GM21576 (cell line): ENCODE results near the gene SEMA4C.

ENCODE experiments used
- ATAC-seq: cut with Tn5 transposase; IDR thresholded peaks from one replicate; pipeline ENCODE4 v1.9.1; 2021; ENCODE audit warnings: mild to moderate bottlenecking, moderate library complexity; ENCODE audit not compliant: unreplicated experiment

The SEMA4C gene

DNA sequence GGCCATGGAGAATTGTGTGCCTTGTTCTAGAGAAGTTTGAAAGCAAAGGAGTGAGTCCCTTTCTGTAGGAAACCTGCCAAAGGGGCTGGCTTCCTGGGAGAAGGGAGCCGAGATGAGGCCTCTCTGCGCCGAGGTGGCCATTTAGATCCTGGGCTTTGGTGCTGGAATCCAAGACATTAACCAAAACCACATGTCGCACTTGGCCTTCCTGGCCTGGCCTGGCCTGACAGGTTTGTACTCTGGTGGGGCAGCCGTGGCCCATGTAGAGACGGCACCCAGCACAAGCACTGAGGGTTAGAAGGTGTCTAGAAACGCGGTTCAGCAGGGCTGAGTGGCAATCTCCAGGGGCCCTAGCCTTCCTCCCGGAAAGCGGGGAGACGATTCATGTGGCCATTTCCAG, 46.7 kb downstream of the SEMA4C start:
- ATAC-seq = no peak

DNA sequence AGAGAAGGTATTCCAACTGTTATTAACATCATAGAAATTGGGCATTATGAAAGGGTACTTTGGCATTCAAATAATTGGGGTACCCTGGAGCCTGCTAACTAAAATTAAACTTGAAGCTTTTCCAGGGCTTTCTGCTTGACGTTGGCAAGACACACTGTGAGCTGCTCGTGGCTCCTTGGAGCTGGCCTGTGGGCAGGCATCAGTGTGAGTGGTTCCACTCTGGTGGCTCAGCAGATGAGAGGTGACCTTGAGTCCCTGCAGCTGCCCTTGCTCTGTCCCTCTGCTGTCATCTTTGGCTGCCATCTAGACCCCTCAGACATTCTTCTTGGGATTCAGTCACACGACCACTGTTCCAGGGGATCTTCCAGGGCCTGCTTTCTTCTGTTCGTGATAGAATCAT, 47.1 kb downstream of the SEMA4C start:
- no peak for ATAC-seq

DNA sequence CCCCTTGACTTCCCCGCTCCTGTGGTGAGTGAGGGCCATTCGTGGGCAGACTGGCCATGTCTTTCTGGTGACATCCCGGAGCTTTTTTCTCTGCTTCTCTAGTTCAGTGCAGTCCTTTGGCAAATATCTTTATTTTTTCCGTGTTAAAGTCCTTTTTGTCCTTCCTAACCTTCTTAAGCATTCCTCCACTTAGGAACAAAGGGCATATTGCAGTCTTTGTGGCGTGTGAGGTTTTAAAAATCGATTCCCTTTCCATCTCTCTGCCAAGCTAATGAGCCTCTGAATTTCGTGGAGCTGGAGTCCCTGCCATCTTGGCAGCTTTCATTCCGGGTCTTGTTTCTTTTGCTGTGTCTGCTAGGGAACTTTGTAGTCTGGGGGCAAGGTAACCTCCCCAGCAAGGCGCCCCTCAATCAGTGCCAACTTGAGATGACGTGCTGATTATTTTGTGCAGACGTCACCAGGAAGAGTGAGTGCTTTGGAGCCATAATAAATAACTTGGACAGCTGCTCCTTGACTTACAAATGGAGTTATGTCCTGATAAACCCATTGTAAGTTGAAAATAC, 48.7 kb downstream of the SEMA4C start:
- ATAC-seq = no peak

DNA sequence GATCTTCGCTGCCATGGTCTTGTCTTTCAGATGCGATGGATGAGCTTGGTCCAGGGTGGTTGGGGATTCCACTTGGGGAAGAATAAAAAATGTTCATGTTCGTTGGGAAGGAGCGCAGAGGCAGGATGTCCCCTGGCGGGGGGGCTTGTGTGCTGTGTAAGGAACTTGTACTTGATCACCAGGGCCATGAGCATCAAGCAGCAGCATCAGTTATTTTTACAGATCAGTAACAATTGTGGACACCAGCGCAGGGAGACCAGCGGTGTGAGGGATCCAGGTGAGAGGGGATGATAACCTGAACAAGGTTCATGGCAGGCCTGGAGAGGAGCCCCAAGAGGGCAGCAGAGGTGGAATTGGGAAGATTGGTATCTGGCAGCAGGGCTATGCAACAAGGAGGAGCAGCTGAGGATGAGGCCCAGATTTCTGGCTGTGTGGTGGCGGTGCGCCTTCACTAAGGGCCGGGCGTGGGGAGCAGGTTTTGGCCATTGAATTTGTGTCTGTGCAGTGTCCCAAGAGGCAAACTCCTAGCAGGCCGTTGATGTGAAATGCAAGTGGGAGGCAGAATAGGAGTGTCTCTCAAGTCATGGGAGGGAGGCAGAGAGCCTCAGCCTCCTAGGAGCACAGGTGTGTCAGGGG, 49.9 kb downstream of the SEMA4C start:
- ATAC-seq = no peak

DNA sequence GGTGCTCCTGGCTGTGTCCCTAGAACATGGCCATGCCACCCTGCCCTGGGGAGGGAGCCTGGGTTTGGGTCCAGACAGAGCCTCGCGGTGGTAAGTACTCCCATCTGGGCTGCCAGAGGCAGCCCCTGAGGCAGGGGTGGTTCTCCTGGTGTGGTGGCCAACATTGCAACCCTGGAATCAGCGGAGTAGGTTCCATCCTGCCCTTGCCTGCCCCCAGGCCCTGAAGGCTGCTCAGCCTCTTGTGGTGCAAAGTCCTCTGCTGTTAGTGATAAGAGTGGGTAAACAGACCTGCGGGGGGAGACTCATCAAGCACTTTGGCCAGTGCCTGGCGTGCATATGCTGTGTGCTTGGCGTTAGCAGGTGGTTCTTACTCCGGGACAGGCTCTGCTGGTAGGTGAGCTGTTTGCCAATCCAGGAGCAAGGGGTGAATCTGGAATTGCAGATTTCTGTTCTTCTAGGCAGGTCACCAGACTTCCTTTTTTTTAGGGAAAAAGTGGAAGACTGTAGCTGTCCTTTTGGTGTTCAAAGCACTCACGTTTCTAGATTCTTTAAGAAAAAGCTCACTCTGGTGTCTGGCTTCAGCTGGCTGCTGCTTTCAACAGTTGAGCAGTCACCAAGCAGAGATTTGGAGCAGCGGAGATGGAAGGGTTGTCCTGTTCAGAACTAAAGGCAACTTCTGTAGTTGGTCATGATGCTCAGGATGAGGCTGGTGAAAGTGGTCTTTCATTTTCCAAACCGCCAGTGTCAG, 50.6 kb downstream of the SEMA4C start:
- no peak for ATAC-seq

DNA sequence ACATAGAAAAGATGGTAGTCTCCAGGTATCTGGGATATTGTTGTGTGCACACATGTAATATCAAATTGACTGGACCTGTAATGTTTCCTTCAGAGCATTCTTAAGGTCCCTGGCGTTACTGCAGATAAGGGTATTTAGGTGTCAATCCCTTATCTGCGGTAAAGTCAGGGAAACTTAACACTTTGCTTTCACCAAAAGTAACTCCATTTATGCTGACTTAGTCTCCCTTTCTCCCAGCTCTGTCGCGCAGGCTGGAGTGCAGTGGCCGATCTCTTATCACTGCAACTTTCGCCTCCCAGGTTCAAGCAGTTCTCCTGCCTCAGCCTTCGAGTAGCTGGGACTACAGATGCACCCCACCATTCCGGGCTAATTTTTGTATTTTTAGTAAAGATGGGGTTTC, 52.0 kb downstream of the SEMA4C start:
- ATAC-seq = no peak

DNA sequence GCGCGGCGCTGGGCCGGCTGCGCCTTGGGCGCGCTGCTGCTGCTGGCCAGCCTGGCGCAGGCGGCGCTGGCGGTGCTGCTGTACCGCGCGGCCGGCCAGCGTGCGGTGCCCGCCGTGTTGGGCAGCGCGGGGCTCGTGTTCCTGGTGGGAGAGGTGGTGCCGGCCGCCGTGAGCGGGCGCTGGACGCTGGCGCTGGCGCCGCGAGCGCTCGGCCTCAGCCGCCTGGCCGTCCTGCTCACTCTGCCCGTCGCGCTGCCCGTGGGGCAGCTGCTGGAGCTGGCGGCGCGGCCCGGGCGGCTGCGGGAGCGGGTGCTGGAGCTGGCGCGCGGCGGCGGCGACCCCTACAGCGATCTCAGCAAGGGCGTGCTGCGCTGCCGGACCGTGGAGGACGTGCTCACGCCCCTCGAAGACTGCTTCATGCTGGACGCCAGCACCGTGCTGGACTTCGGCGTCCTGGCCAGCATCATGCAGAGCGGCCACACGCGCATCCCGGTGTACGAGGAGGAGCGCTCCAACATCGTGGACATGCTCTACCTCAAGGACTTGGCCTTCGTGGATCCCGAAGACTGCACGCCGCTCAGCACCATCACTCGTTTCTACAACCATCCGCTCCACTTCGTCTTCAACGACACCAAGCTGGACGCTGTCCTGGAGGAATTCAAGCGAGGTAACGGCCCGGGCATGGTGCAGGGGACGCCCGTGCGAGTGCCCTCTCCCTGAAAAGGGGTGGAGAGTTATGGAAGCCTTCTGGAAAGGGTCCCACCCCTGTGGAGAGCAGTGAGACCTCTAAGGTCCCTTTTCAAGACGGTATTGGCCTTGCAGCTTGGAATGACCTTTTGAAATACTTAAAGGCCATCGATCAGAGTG, 52.8 kb downstream of the SEMA4C start:
- ATAC-seq = no peak

DNA sequence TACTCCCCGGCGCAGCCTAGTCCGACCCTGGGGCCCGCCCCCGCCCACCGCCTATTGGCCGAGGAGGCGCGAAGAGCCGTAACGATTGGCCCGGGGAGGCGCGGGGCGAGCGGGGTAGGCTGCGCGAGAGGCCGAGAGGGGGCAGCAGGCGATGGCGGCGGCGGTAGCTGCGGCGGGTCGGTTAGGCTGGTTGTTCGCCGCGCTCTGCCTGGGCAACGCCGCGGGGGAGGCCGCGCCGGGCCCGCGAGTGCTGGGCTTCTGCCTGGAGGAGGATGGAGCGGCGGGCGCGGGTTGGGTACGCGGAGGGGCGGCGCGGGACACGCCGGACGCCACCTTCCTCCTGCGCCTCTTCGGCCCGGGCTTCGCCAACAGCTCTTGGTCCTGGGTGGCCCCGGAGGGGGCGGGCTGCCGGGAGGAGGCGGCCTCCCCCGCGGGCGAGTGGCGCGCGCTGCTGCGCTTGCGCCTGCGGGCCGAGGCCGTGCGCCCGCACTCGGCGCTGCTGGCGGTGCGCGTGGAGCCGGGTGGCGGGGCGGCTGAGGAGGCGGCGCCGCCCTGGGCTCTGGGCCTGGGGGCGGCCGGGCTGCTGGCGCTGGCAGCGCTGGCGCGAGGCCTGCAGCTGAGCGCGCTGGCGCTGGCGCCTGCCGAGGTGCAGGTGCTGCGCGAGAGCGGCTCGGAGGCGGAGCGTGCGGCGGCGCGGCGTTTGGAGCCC, 53.6 kb downstream of the SEMA4C start, which contains the start of gene CNNM3:
CNNM3 (plus strand) TSS at position 142 of the 709 bp plus-strand sequence; CDS start at position 152, 10 bp downstream.
- ATAC-seq = peak; percentile 78

DNA sequence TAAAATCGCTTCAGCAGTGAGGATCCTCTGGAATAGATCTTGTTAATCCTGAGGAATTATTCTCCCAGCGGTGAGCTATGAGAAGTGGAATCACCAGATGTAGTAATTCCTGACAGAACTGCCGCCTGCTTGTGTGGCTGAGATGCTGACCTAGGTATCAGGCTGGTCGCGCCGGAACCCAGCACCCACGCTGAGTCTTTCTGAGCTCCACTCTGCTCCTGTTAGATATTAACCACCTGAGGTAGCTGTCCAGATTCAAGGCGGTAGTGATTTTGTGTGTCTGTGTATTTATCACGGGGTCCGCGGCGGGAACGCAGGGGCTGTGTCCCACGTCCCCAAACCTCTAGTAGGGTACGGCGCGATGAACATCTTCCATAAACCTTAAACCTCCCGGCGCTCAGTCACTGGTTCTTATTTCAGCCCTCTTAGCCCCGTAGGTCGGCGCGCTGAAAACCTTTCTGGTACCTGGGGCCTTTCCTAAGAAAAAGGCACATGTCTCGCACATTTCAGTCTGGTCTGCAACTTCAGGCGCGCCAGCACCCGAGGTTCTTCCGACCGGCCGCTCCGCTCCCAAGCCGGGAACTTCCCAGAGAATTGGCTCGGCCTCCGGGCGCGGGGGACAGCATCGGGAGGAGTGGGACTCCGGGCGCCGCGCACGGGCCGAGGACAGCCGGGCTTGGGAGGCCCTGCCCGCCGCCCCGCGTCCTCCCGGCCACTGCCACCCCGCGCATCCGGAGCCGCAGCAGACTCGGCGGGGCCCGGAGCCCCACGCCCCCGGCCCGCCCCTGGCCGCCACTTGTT, 54.4 kb downstream of the SEMA4C start:
- no peak for ATAC-seq

DNA sequence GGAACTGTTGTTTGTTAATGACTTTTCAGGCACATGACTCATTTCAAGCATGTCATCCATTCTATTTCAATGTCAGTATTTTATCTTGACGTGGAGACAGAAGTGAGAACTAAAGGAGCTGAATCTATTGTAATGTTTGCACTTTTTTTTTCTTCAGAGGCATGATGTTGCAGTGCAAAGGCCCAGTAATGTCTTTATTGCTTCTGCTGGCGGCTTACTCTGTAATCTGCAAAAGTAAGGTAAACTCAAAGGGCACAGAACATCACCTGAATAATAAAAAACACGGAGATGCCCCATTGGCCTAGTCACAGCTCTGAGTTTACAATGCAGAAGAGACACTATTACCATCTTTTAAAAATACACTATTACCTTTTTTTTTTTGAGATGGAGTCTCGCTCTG, 56.2 kb downstream of the SEMA4C start:
- no peak for ATAC-seq

DNA sequence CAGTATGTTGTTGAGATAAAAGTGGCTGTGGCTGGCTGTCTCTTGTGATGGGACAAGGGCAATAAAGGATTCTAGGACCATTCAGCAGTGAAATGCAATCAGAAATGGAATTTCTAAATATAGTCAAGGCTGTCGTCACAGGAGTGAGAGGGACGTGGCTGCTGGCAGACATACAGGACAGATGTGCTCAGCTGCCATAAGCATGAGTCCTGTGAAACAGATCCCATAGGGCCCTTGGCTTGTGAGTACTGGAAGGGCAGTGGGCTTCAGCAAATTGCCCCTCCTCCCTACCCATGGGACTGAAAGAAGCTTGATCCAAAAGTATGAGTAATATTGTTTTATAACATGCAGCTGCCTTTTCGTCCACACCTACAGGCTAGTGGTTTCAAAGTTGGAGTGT, 58.0 kb downstream of the SEMA4C start:
- ATAC-seq = no peak

DNA sequence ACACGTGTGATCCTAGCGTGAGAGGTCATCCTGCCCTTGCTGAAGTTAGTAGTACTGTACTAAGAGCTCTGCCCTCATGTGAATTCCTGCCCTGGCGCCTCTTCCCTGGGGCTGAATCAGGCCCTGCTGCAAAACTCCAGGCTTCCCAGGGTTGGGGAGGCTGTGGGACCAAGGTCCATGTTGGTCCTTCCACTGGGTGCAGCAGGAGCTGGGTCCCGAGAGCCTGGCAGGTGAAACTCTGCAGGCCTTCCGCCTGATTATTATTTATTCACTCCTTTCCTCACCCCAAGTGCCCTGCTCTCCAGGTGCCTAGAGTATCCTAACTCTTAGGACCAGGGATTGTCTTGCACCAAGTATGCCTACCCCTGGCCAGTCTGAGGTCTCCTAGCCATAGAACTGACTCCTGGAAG, 59.1 kb downstream of the SEMA4C start:
- no peak for ATAC-seq

DNA sequence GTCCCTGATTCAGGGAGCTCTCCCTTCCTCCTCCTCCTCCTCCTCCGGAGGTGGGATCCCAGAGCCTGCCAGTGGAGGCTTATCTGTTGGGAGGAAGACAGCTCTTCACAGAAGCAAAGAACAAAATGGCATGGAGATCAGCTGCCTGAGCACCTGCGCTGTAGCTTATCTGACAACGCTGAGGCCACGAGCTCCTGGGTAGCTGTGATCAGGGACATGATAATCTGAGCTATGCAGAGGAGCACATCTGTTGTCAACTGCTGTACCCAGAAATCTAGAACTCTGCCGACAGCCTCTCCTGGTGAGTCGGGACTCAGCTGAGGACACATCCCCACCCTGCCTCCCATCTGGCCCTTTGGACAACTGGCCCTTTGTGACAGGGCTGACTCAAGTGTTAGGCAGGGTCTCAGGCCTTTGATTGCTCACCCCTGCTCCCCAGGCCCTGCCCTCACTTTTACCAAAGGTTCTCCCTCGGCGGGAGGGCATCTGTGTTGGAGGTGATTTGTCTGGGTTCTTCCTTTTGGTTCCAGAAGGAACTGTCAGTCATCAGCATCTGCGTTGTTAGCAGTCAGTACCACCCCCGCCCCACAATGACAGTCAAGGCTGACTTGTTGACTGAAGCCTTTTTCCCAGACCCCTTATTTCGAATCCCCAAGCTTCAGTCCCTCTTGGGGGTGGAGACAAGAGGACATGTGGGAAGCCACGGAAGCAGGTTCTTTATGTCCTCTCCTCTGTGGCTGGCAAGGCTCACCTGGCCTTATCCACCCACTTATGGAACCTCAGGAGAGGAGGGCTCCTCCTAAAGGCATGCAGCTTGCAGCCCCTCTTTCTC, 59.7 kb downstream of the SEMA4C start:
- no peak for ATAC-seq
